GM18519 (cell line): ENCODE data around the gene DRD2.
"Not testable (repeated sequence)": the region's sequence is repeated elsewhere in the genome, so short reads cannot be mapped to it uniquely, and the experiment has no call there.

ENCODE experiments used
- ATAC-seq: cut with Tn5 transposase; IDR thresholded peaks from one replicate; pipeline ENCODE4 v1.9.1; 2021; ENCODE audit warnings: mild to moderate bottlenecking, moderate library complexity; ENCODE audit not compliant: unreplicated experiment, low FRiP score

Gene DRD2

DNA sequence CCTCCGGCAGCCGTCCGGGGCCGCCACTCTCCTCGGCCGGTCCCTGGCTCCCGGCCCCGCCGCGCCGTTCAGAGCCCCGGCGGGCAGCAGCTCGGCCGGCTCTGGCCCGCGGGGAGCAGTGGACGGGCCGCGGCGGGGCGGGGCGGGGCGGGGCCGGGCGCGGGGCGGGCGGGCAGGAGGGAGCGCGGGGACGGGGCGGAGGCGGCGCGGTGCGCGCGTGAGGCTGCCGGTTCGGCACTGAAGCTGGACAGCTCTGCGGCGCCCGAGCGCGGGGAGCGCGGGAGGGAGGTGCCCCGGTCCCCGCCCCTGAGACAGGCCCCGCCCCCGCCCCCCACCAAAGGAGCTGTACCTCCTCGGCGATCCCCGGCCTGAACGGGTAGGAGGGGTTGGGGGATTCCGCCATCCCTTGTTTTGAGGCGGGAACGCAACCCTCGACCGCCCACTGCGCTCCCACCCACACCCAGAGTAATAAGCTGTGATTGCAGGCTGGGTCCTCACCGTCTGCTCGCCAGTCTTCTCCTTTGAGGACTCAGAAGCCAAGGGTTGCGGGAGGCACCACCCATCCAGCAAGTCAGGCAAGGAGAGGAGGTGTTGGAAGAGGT, at the start of gene DRD2:
Gene DRD2, minus strand, starts transcription at position 239 of the 602 bp plus-strand sequence. CDS start 50,747 bp downstream, outside the sequence.
- ATAC-seq, result no peak

DNA sequence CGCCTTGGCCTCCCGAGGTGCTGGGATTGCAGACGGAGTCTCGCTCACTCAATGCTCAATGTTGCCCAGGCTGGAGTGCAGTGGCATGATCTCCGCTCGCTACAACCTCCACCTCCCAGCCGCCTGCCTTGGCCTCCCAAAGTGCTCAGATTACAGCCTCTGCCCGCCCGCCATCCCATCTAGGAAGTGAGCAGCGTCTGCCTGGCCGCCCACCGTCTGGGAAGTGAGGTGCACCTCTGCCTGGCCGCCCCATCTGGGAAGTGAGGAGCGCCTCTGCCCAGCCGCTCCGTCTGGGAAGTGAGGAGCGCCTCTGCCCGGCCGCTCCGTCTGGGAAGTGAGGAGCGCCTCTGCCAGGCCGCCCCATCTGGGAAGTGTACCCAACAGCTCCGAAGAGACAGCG, 48.7 kb upstream of the DRD2 start:
- not testable (repeated sequence) for ATAC-seq

DNA sequence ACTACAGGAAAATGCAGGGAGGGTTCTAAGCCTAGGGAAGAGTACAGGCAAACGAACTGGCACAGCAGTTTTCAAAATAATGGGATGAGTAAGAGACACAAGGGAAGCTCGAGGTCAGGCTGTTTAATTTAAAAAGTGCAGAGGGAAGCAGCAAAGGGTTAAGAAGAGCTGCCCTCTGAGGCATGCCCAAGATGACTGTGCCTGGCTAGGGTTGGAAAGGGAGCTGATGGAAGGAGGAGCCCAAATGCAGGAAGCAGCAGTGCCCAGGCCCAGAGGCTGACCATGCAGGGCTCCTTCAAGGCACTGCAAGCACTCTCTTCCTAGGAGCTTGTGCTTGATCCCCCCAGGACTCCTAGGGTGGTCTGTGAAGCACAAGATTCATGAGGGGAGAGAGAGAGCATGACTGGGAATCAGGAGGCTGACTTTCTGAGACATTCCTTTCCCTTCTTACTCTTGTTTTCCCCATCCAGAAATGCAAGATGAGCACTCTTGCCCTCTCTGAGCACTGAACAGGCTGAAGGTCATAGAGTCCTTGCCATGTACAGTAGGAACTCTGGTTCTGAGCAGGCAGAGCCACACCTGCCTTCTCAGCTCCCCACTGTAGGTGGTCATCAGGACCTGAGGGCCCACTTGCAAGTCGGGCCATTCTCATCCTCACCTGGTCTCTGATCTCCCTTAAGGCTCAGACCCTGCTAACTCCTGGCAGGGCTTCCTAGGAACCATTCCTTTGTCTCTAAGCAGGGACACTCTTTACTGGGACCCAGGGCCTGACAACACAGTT, 46.7 kb upstream of the DRD2 start:
- no peak for ATAC-seq

DNA sequence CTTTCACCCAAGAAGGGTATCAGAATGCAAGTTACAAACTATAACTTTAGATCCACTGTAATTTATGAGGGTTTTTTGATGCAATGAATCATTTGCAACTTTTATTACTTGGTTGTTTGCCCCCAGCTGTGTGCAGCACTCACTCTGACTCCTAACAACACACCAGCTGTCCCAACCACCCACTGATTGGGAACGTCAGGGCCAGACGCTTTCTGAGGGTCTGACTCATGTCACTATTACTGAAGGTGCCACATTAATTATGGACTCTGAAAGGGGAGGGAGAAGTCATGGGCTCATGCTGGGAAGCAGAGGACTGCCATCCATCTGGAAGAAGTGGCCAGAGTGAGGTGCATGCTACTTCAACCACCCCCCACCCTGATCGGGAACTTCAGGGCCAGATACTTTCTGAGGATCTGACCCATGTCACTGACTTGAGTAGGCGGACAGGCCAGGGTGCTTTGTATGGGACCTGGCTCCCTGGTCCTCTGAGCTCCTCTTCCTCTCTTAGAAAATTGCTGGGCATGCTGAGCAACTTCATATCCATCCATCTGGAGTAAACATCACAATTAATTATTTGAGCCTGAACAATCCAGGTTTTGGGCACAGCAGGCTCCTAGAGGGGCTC, 44.9 kb upstream of the DRD2 start:
- ATAC-seq, result no peak

DNA sequence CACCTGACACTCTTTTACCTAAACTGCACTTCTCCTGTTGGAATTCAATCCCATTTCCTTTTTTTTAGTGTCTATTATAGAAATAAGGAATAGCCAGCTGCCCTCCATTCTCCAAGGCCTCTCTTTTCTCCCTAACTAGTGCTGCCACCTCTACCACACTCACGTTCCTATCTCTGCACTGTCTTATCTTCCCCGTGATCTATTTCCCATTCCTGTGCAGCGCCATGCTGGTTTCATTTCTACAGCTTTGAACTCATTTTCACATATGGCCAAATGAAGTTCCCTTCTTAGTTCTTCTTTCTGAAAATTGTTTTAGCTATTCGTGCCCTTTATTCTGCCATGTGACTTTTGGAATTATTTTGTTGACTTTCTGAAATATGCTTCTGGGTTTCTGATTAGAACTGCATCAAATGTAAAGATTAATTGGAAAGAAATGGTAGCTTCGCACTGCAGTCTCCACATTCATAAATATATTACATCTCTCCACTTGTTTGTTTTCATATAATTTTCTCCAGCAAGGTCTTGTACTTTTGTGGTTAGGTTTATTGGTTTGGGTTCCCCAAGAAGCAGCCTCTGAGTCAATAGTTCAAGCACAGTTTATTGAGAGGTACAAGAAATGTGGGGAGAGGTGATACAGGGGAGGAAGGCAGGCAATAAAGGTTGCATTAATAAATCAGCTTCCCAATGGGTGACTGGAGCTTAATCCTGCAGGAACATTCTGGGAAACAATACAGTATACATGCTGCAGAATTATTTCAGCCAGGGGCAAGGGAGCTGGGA, 43.7 kb upstream of the DRD2 start:
- no peak for ATAC-seq

DNA sequence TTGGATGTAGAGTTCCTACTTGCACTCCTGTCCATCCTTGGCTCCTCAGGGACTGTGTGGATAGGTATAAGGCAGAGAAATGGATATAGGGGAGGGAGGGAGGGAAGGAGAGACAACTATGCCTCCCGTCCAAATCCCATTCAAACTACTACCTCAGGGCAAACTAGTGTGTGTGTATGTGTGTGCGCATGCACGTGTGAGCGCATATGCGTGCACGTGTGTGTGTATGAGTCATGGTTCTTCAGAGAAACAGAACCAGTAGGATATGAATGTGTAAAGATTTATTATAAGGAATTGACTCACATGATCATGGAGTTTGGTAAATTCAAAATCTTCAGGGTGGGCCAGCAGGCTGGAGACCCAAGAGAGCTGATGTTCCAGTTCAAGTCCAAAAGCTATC, 42.2 kb upstream of the DRD2 start:
- ATAC-seq, result no peak

DNA sequence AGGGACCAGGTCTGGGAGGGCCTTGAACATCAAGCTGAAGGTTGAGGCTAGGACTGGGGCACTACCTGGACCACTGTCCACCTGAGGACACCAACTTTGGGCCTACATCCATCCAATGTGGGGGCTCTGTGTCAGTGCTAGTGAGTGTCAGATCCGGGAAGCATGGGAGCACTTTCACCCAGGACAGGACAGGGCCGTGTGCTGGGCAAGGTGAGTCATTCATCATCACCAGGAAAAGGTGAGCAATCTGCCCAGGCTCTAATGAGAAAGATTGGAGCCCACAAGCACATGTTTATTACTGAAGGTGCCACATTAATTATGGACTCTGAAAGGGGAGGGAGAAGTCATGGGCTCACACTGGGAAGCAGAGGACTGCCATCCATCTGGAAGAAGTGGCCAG, 39.7 kb upstream of the DRD2 start:
- no peak for ATAC-seq

DNA sequence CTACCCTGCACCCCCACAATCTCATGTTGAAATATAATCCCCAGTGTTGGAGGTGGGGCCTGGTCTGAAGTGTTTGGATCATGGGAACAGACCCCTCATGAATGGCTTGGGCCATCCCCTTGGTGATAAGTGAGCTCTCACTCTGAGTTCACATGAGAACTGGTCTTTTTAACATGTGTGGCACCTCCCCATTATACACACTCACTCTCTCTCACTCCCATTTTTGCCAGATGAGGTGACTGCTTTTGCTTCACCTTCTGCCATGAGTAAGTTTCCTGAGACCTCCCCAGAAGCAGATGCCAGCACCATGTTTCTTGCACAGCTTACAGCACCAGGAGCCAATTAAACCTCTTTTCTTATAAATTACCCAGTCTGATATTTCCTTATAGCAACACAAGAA, 32.1 kb upstream of the DRD2 start:
- no peak for ATAC-seq

DNA sequence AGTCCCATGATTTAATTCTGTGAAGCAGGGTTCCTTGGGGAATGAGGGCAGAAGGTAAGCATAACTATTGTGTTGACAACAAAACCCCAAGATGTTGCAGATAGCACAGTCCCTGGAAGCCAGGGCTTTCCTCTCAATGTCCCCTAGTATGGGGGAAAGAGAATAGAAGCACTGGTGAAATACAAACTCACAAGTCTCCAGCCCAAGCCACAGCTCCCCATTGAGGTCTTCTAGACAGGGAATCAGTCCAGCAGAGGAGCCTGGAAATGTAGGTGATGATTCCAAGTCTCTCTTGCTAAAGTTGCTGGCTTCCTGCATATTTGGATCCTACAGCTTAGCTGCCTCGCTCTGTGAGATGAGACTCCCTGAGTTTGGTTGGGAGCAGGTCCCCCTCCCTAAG, 31.7 kb upstream of the DRD2 start:
- no peak for ATAC-seq

DNA sequence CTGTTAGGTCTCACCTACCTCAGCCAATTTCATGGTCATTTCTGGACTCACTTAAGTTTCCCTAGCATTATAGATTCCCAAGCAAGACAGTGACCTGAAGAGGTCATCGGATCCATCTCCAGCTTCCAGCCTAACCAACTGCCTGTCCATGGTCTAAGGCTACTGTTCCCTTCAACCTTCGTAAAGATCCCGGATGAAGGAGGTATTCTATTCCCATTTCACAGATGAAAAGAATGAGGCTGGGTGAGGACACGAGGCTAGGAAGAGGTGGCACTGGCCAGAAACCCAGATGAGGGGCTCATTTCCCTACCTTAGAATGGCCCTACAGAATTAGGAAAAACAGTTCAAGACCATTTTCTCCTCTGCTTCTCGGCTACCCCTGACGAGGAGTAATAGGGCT, 31.3 kb upstream of the DRD2 start:
- ATAC-seq, result no peak

DNA sequence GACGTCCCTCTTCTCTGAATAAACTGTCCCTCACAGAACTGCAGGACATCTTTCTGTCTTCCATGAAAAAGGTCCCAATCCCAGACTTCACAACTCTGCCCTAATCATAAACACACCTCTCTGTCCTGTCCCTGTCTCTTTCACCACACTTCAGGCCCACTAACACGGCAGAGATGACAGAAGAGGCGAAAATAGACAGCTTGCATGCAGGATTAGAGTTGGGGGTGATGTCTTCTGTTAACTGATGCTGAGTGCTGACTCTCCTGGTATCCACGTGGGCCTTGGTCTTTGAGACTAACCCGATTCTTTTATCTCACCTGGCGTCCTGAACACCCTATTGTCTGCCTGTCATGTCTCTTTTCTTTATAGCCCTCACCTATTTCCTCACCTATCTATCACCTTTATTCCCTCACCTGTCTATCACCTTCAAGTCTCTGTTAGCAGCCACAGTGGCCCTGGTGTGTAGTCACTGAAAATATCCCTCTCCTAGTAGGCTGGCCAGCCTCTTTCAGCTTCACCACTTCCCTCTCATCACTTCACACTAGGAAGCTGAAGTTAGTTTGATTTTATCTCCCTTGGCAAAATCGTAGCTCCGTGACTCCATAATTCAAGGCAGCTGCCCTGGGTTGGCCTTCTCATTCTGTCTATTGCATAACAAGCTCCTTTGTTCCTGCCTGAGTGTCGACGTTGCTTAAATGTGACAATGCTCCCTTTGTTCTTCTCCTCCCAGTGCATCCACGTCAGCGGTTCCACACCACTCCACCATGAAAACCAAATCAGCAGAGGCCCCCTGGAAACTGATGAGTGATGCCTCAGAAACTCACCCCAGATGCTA, 30.6 kb upstream of the DRD2 start:
- ATAC-seq, result no peak

DNA sequence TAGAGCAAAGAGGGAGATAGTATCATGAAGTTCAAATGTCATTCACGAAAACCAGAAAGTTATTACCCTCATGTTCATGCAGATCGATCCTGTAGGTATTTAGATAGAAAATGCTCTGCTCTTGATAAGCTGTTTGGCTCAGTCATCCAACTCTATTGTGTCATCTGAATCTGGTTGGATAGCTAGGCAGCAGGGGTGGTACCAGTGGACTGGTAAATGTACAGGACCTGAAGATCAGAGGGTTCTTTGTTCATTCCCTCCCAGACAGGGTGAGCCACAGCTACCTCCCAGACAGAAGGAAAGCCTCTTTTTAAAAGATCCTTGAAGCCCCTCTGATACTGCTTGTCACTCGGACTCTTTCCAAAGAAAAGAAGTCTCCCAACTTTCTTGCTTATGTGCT, 29.8 kb upstream of the DRD2 start:
- no peak for ATAC-seq

DNA sequence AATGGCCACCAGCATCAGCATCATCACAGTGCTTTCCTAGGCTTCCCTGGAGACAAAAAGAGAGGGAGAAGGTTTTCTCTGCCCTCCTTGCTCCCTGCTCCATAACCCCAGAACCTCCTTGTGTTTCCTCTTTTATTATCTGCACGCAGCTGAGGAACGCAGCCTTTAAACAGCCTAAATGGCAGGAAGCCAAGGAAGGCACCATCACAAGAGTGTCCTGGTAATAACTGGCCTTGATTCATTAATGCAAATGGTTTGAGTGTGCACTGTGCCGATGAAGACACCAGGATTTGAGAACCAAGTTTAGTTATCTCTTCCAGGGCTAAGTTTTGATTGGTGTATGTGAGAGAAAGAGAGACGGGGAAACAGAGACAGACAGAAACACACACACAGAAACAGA, 29.4 kb upstream of the DRD2 start:
- ATAC-seq, result no peak

DNA sequence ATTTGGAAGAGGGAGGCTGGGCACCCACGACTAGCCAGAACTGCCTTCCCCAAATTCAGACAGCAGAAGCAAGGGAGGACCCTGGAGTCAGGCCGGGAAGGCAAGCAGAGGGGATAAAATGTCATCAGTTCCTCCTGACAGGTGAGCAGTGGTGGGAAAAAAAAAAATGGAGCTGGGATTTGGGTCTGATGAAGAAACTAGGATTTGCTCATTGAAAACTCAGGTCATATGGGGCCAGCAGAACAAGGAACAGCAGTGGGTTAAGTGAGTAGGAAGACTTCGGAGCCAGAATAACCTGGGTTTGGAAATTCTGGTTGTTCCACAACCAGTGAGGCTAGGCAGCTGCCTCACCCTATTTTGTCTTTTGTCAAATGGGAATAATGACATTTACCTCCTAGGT, 28.9 kb upstream of the DRD2 start:
- ATAC-seq, result no peak

DNA sequence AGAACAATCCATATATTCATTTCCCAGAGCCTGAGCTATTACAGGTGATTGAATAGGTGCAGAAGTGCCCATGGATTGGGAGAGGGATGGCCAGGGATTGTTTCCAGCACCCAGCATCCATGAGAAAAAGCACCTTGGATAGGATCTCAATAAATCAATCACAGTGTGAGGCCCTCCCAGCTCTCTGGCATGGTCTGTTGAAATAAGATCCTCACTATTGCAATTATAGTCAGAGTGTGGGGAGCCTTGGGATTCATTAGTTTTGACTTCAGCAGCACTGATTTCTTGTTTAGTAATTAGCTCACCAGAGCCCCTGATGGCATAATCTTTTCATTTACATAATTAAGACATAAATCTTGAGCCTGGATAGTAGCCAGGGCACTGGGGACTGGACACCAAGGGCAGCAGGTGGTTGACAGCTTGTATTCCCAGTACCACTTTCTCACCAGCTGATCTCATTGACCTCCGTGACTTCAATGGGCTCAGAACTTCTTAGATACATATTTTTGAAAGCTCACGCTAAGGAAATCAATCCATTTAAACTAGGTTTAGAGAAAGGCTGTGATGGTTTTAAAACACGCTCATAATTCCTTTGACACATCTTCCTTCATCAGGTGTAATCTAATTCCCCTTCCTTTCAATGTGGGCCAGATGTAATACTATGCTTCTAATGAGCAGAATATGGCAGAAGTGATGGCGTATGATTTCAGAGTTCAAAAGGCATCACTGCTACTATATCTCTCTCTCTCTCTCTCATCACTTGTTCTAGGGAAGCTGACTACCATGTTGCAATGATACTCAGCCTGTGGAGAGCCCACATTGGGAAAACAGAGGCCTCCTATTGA, 22.1 kb upstream of the DRD2 start:
- ATAC-seq, result no peak

DNA sequence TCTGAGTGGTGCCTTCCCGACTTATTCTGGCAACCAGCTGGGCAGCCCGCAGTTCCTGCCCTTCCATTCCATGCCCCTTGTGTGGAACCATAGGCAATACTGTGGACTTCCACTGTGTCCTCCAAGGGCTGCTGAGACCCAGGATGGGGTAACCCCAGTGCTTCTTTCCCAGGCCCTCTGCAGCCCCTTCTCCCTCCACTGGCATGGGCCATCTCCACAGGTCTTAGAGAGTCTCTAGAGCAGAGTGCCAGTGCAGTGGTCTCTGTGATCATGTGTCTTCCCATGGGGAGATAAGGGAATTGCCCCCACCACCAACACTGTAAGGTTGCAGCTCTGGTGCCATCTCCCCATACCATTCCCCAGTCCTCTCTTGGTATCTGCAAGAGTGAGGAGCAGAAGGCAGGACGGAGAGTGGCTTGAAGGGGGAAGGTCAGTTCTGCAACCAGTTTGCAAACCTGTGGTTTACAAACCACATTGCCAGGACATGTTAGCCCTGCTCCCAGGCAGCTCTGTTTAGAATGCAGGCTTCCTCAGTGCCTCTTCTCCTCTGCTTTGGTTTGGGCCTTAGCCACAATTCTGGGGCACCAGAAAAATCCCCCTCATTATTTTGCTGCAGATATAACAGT, 20.9 kb upstream of the DRD2 start:
- no peak for ATAC-seq

DNA sequence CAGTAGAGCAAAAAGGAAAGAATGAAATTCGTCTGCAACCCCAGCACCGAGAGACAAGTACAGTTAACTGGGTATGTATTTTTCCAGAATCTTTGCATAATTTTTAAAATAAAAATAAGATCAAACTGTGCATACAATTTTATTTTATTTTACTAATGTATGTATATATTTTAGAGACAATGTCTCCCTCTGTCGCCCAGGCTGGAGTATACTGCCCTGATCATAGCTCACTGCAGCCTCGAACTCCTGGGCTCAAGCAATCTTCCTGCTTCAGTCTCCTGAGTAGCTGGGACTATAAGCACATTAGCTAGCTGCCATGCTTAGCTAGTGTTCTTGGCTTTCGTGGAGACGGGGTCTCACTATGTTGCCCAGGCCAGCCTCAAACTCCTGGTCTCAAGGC, 18.8 kb upstream of the DRD2 start:
- no peak for ATAC-seq

DNA sequence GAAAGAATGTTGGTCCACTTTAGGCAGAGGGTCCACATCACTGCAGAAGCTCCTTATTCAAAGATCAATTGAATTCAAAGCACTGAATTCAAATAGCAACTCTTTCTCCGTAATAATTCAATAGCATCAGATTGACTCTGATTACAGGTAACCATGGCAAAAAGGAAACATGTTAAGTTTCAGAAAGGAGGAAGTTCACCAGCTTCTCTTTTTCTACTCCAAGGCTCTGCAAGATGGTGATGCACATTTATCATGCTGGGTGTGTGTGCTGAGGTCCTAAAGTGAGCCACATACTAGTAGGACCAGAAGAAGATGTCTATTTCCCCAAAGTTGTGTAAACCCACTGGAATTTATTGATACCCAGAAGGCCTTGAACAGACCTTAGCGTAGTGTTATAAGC, 18.0 kb upstream of the DRD2 start:
- no peak for ATAC-seq

DNA sequence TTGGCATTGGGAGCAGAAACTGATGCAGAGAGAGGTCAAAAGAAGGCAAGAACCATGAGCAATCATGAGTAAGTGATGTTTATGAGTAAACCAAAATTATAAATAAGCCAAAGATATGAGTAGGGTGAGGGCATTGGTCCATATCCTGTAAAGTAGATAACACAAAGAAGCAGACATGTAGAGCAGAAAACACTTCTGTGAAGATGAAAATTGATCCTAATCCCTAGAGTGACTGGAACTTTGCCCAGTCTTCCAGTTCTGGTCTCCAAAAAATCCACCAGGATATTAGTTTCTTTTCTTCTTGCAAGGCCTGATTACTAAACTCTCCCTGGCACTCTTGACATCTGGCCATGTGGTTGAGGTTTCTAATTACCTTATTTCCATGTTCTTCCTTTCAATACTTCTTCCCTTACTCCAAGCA, 13.7 kb upstream of the DRD2 start:
- no peak for ATAC-seq
